DMS153 treated with DMSO at 0.1 percent for 48 hours (cell line): ENCODE results near the gene TMEM141.
"Not testable (repeated sequence)": the region's sequence is repeated elsewhere in the genome, so short reads cannot be mapped to it uniquely, and the experiment has no call there.

Experiments used
- DNase-seq: peaks from one replicate; lab custom pipeline; 2025; ENCODE audit not compliant: unreplicated experiment; lab: John Stamatoyannopoulos, UW

TMEM141 gene

GRCh38 chr9:136793086-136793946 is 2.2 kb downstream of the TMEM141 start:
- DNase-seq: no peak

DNA sequence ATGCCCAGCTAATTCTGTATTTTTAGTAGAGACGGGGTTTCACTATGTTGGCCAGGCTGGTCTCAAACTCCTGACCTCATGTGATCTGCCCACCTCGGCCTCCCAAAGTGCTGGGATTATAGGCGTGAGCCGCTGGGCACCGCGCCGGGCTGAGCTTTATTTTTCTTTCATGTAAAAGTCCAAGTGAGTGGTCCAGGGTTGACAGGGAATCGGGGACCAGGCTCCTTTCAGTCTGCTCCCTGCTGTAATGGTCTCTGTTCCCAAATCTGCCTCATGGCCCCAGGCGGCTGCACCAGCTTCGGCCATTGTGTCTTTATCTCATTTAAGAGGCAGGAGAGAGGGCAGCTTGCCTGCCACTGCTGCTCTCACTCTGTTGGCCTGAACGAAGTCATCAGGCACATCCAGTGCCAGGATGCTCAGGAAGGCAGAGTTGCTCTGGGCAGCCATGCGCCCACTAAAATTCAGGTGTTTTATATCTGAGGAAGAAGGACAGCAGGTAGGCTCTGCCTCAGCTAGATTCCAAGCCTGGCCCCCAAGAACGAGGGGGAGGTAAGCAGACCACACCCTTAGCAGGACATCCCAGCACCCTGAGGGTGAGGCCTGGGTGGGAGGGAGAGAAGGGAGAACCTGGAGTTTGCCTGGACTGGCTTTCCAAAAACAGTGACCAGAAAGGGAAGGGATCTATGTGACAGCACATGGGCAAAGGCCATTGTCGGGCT is 3.3 kb downstream of the TMEM141 start:
- no peak for DNase-seq

- no peak for DNase-seq
Measured at GRCh38 chr9:136795000-136795348, 3.8 kb downstream of the TMEM141 start.

GRCh38 chr9:136796238-136796774 is 5.2 kb downstream of the TMEM141 start, which contains the start of gene CCDC183:
TSS of gene CCDC183 (plus strand) at chr9:136796338. CDS start at chr9:136796398, 60 bp downstream.
- no peak for DNase-seq

DNA sequence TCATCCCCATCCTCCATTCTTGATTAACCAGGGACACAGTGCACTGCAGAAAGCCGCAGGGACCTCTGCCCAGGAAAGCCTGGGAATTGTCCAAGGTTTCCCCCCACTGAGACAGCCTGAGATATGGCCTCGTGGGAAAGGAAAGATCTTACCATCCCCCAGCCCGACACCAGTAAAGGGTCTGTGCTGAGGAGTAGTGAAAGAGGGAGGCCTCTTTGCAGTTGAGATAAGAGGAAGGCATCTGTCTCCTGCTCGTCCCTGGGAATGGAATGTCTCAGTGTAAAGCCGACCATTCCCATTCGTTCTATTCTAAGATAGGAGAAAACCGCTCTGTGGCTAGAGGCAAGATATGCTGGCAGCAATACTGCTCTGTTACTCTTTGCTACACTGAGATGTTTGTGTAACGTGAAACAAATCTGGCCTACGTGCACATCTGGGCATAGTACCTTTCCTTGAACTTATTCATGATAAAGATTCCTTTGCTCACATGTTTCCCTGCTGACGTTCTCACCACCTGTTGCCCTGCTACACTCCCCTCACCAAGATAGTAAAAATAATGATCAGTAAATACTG is 5.7 kb downstream of the TMEM141 start:
- not testable (repeated sequence) for DNase-seq

- DNase-seq: no peak
Measured at GRCh38 chr9:136798708-136799078, 7.5 kb downstream of the TMEM141 start.

GRCh38 chr9:136799079-136799853 is 8.1 kb downstream of the TMEM141 start:
- peak; percentile 53 for DNase-seq

DNA sequence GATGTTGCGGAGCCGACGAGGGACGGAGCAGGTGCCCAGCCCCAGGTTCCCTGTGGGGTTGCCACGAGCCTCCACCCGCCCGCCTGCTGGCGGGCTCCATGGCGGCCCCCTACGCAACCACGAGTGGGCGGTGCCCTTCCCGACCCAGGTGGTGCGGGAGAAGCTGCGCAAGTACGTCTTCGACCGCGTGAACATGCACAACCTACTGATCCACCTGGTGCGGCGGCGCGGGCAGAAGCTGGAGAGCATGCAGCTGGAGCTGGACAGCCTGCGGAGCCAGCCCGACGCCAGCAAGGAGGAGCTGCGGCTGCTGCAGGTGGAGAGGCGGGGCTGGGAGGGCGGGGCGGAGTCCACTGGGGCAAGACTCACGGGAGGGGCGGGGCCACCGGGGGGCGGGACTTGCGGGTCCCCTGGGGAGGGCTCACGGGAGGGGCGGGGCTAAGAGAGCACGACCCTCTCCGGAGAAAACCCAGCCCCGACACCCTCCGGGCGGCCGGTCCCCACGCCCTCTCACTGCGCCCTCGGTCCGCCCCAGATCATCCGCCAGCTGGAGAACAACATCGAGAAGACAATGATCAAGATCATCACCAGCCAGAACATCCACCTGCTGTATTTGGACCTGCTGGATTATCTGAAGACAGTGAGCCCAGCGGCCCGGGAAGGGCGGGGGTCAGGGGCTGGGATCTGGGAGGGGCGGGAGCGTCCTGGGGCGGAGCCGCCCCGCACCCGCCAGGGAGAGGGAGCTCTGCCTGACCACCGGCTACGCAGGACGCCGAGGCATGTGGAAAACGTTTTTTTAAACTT is 8.9 kb downstream of the TMEM141 start:
- DNase-seq: peak; percentile 81

DNA sequence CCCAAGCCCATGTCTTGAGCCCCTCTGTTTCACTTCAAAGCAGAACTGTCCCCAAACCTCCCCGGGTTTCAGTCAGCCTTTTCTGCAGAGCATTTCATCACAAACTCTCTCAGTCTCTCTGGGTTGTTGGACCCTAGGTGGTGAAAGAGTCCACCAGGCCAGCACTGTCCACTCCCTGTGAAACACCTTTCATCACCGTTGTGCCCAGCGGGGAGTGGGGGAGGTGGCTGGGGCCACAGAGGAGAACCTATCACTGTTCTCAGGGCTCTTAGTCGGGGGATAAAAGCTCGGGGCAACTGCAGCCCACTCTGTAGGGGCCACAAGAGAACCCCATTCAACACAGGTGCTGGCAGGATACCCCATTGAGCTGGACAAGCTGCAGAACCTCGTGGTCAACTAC is 11.2 kb downstream of the TMEM141 start:
- no peak for DNase-seq

DNA sequence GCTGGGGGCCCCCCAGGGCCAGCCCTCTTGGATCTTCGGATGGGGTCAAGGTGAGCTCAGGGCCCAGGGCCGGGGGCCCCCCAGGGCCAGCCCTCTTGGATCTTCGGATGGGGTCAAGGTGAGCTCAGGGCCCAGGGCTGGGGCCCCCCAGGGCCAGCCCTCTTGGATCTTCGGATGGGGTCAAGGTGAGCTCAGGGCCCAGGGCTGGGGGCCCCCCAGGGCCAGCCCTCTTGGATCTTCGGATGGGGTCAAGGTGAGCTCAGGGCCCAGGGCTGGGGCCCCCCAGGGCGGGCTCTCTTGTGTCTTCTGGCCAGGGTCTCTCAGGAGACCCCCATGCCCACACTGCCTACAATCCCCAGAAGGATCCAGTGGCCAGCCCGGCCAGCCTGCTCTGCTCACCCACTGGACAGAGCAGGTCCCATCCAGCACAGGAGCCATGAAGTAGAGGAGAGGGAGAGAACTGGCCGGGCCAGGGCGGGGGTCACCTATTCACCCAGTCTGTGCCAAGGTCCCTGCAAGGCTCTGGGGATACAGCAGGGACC is 11.9 kb downstream of the TMEM141 start:
- not testable (repeated sequence) for DNase-seq

DNA sequence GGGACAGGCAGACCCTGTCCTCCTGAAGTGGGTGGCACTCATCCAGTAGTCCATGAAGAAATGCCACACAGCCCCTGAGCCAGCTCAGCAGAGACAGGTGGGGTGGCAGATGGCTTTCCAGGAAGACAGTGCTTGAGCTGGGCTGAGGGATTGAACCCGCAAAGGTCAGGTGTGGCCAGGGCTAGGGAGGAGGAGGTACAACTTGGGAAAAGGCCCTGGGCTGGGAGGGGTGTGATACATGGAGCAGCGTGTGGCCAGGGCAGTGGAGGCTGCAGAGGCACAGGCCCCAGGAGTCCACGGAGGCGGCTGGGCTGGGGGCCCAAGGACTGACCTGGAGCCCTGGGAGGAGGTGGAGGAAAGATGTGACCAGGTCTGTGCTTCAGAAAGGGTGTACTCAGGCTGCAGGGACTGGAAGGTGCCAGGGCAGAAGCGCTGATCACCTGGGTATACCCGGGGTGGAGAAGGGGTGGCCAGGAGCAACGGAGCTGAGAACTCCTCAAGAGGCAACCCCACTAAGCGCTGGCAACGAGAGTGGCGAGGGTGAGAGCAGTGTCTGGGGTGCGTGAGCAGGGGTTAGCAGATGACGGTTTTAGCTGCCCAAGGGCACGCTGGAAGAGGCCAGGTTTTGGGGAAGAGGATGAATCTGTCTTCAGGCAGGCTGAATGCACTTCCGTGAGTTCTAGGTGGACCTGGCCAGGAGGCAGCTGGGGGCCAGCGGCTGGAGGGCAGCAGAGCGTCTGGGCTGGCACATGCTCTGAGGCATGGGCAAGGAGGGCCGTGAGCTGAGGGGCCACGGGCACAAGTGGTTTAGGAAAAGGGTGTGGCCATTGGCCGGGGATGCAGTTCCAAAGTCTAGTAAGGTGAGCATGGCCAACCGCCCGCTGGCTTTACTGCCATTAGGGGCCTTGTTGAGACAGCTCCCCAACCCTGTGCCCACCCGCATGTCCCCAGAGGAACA is 12.7 kb downstream of the TMEM141 start:
- no peak for DNase-seq

GRCh38 chr9:136804509-136805206 is 13.5 kb downstream of the TMEM141 start:
- DNase-seq: no peak

DNA sequence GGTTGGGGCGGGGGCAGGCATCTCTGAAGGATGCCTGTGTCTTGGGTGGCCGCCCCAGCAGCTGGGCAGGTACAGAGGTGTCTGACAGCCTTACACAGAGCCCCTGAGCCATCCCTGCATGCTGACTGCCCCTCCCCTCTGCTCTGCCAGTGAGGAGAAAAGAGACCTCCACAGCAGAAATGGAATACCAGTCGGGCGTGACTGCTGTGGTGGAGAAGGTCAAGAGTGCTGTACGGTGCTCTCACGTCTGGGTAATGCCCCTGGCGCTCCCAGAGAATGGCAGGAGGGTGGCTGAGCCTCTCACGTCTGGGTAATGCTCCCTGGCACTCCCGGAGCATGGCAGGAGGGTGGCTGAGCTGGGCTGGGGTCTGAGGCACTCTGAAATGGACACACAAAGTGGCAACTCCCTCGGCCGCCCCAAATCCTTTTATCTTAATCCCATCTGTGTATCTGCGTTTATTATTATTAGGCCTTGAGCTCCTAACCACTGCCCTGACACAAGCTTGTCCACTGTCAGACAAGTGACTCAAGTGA is 14.1 kb downstream of the TMEM141 start:
- DNase-seq: no peak

DNA sequence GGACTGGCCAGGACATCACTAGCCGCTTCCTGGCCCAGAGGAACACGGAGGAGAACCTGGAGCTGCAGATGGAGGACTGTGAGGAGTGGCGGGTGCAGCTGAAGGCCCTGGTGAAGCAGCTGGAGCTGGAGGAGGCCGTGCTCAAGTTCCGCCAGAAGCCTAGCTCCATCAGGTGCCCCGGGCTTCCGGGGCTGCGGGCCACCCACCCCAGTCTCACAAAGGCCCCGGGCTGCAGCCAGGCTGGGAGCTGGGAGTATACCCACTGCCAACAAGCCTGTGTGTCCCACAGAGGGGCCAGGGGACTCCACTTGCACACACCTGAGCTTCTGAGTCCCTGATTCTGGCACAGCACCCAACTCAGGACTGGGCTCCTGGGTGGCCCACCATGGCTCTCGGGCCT is 14.9 kb downstream of the TMEM141 start:
- DNase-seq: no peak

GRCh38 chr9:136806631-136807201 is 15.6 kb downstream of the TMEM141 start:
- no peak for DNase-seq

GRCh38 chr9:136807281-136808074 is 16.3 kb downstream of the TMEM141 start, which contains the start of gene RABL6:
TSS of gene RABL6 (plus strand) at chr9:136807948. CDS start at chr9:136808197, 249 bp downstream.
- DNase-seq: peak; percentile 54
